Measurements from ENCODE around the gene MYO5B. TPM values are rescaled to one million over a fixed set of nuclear protein-coding genes. Genes with fewer than 3 reads are reported as not detected.

The MYO5B gene
- total and polyA plus RNA-seq, 10 of the 15 experiments (the other 5 are each of a cell fraction or from before 2014, with no cell fraction given): 2.5 to 4.5 (median 3.3) TPM

GRCh38 chr18:50135903-50136302, 59.0 kb downstream of the MYO5B start (continued):
- TF ChIP-seq CBX5 (IDR thresholded peaks at IDR 0.05; ENCODE audit: low read depth) (no peak), MTA2 (IDR thresholded peaks at IDR 0.05; ENCODE audit: low read depth) (no peak), TCF7 (IDR thresholded peaks at IDR 0.05; ENCODE audit: borderline replicate concordance) (no peak), CHD2 (IDR thresholded peaks at IDR 0.05; ENCODE audit: borderline replicate concordance, low read depth, low read length) (no peak)

- H4K20me1 ChIP-seq (ENCODE audit: control insufficient read depth, insufficient read depth): no peaks in the 10 kb centered on the region
- TF ChIP-seq ZNF217 (IDR thresholded peaks at IDR 0.05): no peak
- TF ChIP-seq CHD1 (IDR thresholded peaks at IDR 0.05; ENCODE audit: low read depth, low read length): no peak
- no peak for TF ChIP-seq CEBPZ (IDR thresholded peaks at IDR 0.05; ENCODE audit: low read depth, low read length)
- TF ChIP-seq RAD51 (IDR thresholded peaks at IDR 0.05): no peak
- no peak for TF ChIP-seq MTA2 (IDR thresholded peaks at IDR 0.05; ENCODE audit: low read depth)
- no peak for TF ChIP-seq SREBF2 (IDR thresholded peaks at IDR 0.05; ENCODE audit: low read length)
- BruUV-seq (replicated peaks): no TSS peak
These were observed 61.4 kb downstream of the MYO5B start for GRCh38 chr18:50133526-50133925.

More at GRCh38 chr18:50133526-50133925, 61.4 kb downstream of the MYO5B start:
- RAD21 ChIA-PET (ENCODE audit: unreplicated experiment): interaction anchor here (1.0 to 2.1 kb wide), 2 partner anchors 15 to 59 kb away, joined by 3 to 5 read pairs; no protein-coding TSS in a partner anchor
- DNase-seq (ENCODE audit: low read depth, low spot score) (no peak), FAIRE-seq (no peak), ATAC-seq (no peak)
- Histone ChIP-seq H3K4me1 (ENCODE audit: control insufficient read depth, insufficient read depth, low read length) (no peaks in the 10 kb centered on the region), H3K4me2 (ENCODE audit: control insufficient read depth, insufficient read depth) (no peak overlapping the region), H2AFZ (ENCODE audit: control insufficient read depth, low read depth, low read length) (no peak overlapping the region), H3K27me3 (replicated peaks in 1 of 2; ENCODE audit: control insufficient read depth in 2 of 2, insufficient read depth in 2 of 2, low read length in 1 of 2) (no peaks in the 10 kb centered on the region; a peak in 1 of 4 replicates), H3K79me2 (ENCODE audit: control insufficient read depth, insufficient read depth, low read length) (no peaks in the 10 kb centered on the region), H3K4me3 (no peak overlapping the region), H3K9ac (ENCODE audit: control insufficient read depth, insufficient read depth, low read length) (no peak overlapping the region), H3K36me3 (ENCODE audit: control insufficient read depth in 2 of 2, insufficient read depth in 2 of 2, low read length in 1 of 2) (no peaks in the 10 kb centered on the region), H3K9me3 (replicated peaks; ENCODE audit: control insufficient read depth, insufficient read depth, low read length) (no peaks in the 10 kb centered on the region), H3K27ac (ENCODE audit: control insufficient read depth, insufficient read depth) (no peak overlapping the region)
- 55% methylated on average over 4 of the region's 4 CpGs for WGBS (ENCODE audit: insufficient coverage, insufficient replicate concordance, low lambda C conversion rate, missing lambda C conversion rate)
- in situ Hi-C loops (cut with MboI): no loop called here
- SMC1A ChIA-PET (ENCODE audit: uncharacterized antibody, unreplicated experiment): interaction anchor here (0.8 to 5.5 kb wide), 3 partner anchors 9 to 50 kb away, joined by 3 to 45 read pairs (median 3); no protein-coding TSS in a partner anchor
- POLR2A ChIA-PET: interaction anchor here (1.3 to 1.4 kb wide), 2 partner anchors 33 to 53 kb away, joined by 3 read pairs; no protein-coding TSS in a partner anchor
- intact Hi-C loops (cut with micrococcal nuclease; ENCODE audit: unreplicated experiment): loop anchor here (10.0 kb wide), 2 partner anchors 51 to 221 kb away; no protein-coding TSS in a partner anchor
- CTCF ChIA-PET: no interaction called here
